ENCODE data around the gene NPM3.

NPM3 gene, protein sequence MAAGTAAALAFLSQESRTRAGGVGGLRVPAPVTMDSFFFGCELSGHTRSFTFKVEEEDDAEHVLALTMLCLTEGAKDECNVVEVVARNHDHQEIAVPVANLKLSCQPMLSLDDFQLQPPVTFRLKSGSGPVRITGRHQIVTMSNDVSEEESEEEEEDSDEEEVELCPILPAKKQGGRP

DNA sequence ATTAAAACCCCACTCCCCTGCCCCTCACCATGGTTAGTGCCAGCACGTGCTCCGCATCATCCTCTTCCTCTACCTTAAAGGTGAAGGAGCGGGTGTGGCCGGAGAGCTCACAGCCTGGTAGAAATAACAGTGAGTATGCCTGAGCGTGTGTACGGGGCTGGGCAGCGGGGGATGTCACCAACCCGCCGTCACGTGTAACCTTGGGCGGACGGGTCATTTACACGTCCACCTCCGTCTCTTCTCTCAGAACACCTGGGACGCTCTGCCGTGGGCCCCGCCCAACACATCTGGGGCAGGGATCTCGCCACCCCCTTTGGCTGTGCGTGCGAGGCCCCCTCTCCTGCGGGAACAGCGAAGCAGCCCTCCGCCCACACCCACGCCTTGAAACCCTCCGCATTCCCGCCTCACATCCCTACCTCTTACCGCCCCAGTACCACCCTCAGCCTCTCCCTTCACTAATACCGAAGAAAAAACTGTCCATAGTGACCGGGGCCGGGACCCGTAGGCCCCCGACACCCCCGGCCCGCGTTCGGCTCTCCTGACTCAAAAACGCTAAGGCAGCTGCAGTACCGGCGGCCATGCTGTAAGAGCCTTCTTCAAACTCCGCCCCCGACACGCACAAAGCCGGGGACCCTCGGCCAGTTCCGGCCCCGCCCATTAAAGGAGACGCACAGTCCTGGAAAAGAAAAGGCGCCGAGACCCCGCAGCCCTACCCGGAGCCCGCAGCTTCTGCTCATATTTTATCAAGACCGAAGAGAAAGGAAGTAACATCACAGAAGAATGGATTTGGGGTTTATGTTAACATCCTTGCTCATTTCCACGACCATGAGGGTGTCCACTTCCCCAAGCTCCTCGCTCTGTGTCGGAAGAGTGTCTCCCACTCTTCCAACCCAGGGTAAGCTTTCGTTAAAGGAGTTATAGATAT, at the start of gene NPM3:
NPM3 (minus strand) TSS at position 636 of the 925 bp plus-strand sequence; CDS start at position 580, 56 bp downstream.
- no peaks in the 10 kb centered on the region for H3K27me3 ChIP-seq (replicated peaks; ENCODE audit: control insufficient read depth, insufficient read depth, low read length)
- DNase-seq (ENCODE audit: extremely low read depth, insufficient read length): peak; percentile 80
- peaks cover 2% of the 10 kb centered on the region; the same call in 1 of the 2 replicates for H3K36me3 ChIP-seq (ENCODE audit: control insufficient read depth, insufficient read depth, low read length)
- peak within 1 kb of the TSS; percentile 86 for H3K4me3 ChIP-seq (replicated peaks; ENCODE audit: low read depth, low read length)
- TF ChIP-seq, protein P1, sequence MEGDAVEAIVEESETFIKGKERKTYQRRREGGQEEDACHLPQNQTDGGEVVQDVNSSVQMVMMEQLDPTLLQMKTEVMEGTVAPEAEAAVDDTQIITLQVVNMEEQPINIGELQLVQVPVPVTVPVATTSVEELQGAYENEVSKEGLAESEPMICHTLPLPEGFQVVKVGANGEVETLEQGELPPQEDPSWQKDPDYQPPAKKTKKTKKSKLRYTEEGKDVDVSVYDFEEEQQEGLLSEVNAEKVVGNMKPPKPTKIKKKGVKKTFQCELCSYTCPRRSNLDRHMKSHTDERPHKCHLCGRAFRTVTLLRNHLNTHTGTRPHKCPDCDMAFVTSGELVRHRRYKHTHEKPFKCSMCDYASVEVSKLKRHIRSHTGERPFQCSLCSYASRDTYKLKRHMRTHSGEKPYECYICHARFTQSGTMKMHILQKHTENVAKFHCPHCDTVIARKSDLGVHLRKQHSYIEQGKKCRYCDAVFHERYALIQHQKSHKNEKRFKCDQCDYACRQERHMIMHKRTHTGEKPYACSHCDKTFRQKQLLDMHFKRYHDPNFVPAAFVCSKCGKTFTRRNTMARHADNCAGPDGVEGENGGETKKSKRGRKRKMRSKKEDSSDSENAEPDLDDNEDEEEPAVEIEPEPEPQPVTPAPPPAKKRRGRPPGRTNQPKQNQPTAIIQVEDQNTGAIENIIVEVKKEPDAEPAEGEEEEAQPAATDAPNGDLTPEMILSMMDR (IDR thresholded peaks at IDR 0.05; ENCODE audit: insufficient read depth, low read length, poor library complexity, severe bottlenecking): no peak

DNA sequence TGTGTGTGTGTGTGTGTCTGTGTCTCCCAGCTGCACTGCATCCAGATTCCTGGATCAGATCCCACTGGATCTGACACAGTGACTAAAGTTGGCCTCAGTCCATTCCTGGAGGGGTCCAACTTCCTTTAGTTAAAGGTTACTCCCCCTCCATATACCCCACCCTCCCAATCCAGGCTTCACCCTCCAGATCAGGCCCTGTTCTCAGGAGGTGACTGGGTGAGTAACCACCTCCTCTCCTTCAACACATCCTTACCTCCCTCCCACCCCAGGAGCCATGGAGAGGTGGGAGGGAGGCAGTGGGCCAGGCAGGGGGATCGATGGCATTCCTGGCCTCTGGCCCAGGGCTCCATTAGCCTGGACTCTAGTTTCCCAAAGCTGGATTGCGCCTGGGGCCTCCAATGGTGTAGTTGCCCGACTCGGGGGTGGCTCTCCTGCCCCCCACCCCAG, 49.1 kb upstream of the NPM3 start:
- TF ChIP-seq, protein P1 (IDR thresholded peaks at IDR 0.05; ENCODE audit: insufficient read depth, low read length, poor library complexity, severe bottlenecking): no peak
- no peaks in the 10 kb centered on the region for H3K27me3 ChIP-seq (replicated peaks; ENCODE audit: control insufficient read depth, insufficient read depth, low read length)
- H3K36me3 ChIP-seq (ENCODE audit: control insufficient read depth, insufficient read depth, low read length): no peaks in the 10 kb centered on the region; the same call in 1 of the 2 replicates
- no peak overlapping the region for H3K4me3 ChIP-seq (replicated peaks; ENCODE audit: low read depth, low read length)
- no peak for DNase-seq (ENCODE audit: extremely low read depth, insufficient read length)

DNA sequence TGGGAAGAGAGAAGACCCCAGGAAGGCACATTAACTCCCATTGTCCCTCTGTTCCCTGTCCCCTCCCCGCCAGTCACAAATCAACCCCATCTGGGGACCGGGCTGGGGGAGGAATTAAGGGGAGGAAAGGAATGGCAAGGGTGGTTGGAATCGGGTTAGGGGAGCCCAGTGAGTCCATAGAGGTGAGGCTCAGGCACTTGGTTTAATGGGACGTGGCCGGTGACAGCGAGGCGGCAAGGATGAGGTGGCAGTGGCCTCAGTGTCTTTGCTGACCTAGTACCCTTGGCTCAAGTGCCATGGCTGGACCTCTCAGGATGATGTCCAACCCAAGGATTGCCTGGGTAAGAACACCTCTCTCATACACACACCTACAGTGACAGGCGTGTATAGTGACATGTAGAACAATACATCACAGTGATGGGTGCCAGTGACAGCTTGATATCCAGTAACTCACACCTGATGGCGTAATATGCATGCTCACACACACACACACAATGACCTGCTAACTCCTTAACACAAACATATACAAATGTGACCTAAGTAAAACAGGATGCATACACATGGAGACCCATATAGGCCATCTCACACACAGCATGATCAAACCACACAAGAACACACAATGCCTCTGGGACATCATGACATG, 48.0 kb upstream of the NPM3 start:
- H3K4me3 ChIP-seq (replicated peaks; ENCODE audit: low read depth, low read length): peak overlapping the region; percentile 65
- DNase-seq (ENCODE audit: extremely low read depth, insufficient read length): no peak
- no peaks in the 10 kb centered on the region for H3K27me3 ChIP-seq (replicated peaks; ENCODE audit: control insufficient read depth, insufficient read depth, low read length)
- no peaks in the 10 kb centered on the region; the same call in 1 of the 2 replicates for H3K36me3 ChIP-seq (ENCODE audit: control insufficient read depth, insufficient read depth, low read length)
- TF ChIP-seq, protein P1 (IDR thresholded peaks at IDR 0.05; ENCODE audit: insufficient read depth, low read length, poor library complexity, severe bottlenecking): no peak

DNA sequence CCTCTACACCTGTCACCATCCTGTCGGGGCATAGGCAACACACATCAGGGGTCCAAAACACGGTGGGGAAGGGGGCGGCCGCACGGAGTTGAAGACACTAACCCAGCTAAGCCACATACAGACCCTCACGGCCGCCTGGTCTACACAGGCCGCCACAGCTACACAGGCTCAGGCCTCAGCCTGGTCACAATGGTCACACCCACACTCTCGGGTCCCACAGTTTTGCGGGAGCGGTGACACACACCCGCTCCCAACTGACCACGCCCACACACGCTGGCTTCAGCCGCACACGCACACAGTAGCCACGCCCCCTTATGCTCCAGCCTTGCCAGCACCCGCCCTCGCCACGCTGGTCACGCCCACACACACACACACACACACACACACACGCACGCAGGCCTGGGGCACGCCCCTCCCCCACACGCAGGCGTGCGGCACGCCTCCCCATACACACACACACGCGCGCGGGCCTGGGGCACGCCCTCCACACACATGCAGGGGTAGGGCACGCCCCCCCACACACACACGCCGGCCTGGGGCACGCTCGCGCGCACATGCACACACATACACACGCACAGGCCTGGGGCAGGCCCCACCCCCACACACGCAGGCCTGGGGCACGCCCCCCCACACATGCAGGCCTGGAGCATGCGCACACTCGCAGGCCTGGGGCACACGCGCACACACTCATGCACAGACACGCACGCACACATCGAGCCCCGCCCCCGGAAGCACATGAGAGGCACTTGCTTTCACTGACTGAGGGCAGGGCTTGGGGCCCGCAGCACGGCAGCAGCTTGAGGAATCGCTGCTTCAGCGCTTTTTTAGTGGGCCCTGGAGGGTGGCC, 47.3 kb upstream of the NPM3 start:
- TF ChIP-seq, protein P1 (IDR thresholded peaks at IDR 0.05; ENCODE audit: insufficient read depth, low read length, poor library complexity, severe bottlenecking): no peak
- Histone ChIP-seq H3K27me3 (replicated peaks; ENCODE audit: control insufficient read depth, insufficient read depth, low read length) (no peaks in the 10 kb centered on the region), H3K36me3 (ENCODE audit: control insufficient read depth, insufficient read depth, low read length) (no peaks in the 10 kb centered on the region; the same call in 1 of the 2 replicates), H3K4me3 (replicated peaks; ENCODE audit: low read depth, low read length) (peak overlapping the region; percentile 65)
- peak; percentile 90 for DNase-seq (ENCODE audit: extremely low read depth, insufficient read length)

Measured in GM06990 (cell line).